Endothelial cell of umbilical vein (primary cell): ENCODE measurements around the gene CPNE8. TPM values are rescaled to one million over a fixed set of nuclear protein-coding genes. Genes with fewer than 3 reads are reported as not detected.
A peak's percentile ranks its signal among the peaks of the same experiment; 100 is the strongest.

Experiments used
- BruUV-seq: library from RNA; stranded (reverse); fragments of 400-500 nt; replicated peaks from 2 replicates; lab custom pipeline; 2021; lab: Mats Ljungman, UMichigan
- CTCF ChIA-PET: fragments of 300-600, 350-600 bp; sonication (Branson Sonifier 250); formaldehyde crosslinking; loops from one replicate; lab custom pipeline; 2021; ENCODE audit warnings: antibody characterized with exemption, inconsistent platforms; lab: Charles Lee
- POLR2A ChIA-PET: fragments of 300-600, 350-600 bp; sonication (Branson Sonifier 250); formaldehyde crosslinking; loops from one replicate; lab custom pipeline; 2021; ENCODE audit warnings: antibody characterized with exemption, inconsistent platforms; lab: Charles Lee
- DNase-seq: peaks from one replicate; pipeline ENCODE4 v3.0.0-alpha.2; 2011; ENCODE audit warnings: low read depth, low spot score
- FAIRE-seq: peaks from 2 replicates; lab custom pipeline; 2011; peaks lifted over from hg19 to GRCh38; lab: Jason Lieb, UNC
- H2AFZ ChIP-seq: 2 replicates; pipeline ENCODE4 v1.6.0; 2012; ENCODE audit warnings: low read depth, low read length, control low read depth, inconsistent platforms
- H3K27ac ChIP-seq: 2 replicates; pipeline ENCODE4 v1.5.1; 2011; ENCODE audit warnings: low read depth, mild to moderate bottlenecking, control low read depth, low read length, moderate library complexity; ENCODE audit not compliant: insufficient read depth
- H3K27me3 ChIP-seq, 2 experiments: 2 replicates each; pipeline versions ENCODE4 v1.6.0 to v1.6.1; 2011; ENCODE audit warnings: low read length in 2 of 2, mixed read lengths in 1 of 2; ENCODE audit not compliant: control insufficient read depth in 2 of 2, insufficient read depth in 2 of 2
- H3K36me3 ChIP-seq, 2 experiments: 2 replicates in 1 of 2; 3 replicates in 1 of 2; pipeline ENCODE4 v1.5.1; 2011; ENCODE audit warnings: low read length in 2 of 2, mild to moderate bottlenecking in 1 of 2, moderate library complexity in 1 of 2; ENCODE audit not compliant: control insufficient read depth in 2 of 2, insufficient read depth in 2 of 2; ENCODE audit errors: extremely low read depth in 1 of 2
- H3K4me1 ChIP-seq: 3 replicates; pipeline ENCODE4 v1.5.1; 2011; ENCODE audit warnings: mild to moderate bottlenecking, low read length; ENCODE audit not compliant: control insufficient read depth, insufficient read depth; ENCODE audit errors: extremely low read depth
- H3K4me2 ChIP-seq: 2 replicates; pipeline ENCODE4 v1.6.1; 2011; ENCODE audit warnings: low read length, control low read depth, mixed read lengths; ENCODE audit not compliant: insufficient read depth
- H3K4me3 ChIP-seq, 3 experiments: fragments of 200-600 bp in 1 of 3; sonication (generic), shearing (Covaris generic) in 1 of 3; replicated peaks in 1 of 3; 2 replicates each; pipeline ENCODE4 v1.5.1; 2011 to 2016; ENCODE audit warnings: control low read depth in 3 of 3, low read length in 3 of 3, mild to moderate bottlenecking in 2 of 3, inconsistent platforms in 1 of 3, low read depth in 1 of 3, moderate library complexity in 1 of 3; ENCODE audit not compliant: insufficient read depth in 1 of 3
- H3K79me2 ChIP-seq: 2 replicates; pipeline ENCODE4 v1.6.0; 2012; ENCODE audit warnings: low read length, inconsistent platforms; ENCODE audit not compliant: control insufficient read depth, insufficient read depth
- H3K9ac ChIP-seq: replicated peaks from 2 replicates; pipeline ENCODE3; 2011; ENCODE audit warnings: low read length, control low read depth; ENCODE audit not compliant: insufficient read depth; ENCODE audit errors: extremely low read depth
- H3K9me1 ChIP-seq: replicated peaks from 3 replicates; pipeline ENCODE4 v1.6.0; 2011; ENCODE audit warnings: mild to moderate bottlenecking, low read length; ENCODE audit not compliant: control insufficient read depth, insufficient read depth; ENCODE audit errors: extremely low read depth
- H3K9me3 ChIP-seq: replicated peaks from 2 replicates; pipeline ENCODE4 v1.5.1; 2012; ENCODE audit warnings: low read length, inconsistent platforms; ENCODE audit not compliant: control insufficient read depth, insufficient read depth
- H4K20me1 ChIP-seq: replicated peaks from 2 replicates; pipeline ENCODE3; 2011; ENCODE audit warnings: mild to moderate bottlenecking, low read length; ENCODE audit not compliant: control insufficient read depth, insufficient read depth; ENCODE audit errors: extremely low read depth
- EZH2 ChIP-seq: IDR thresholded peaks from 2 replicates; pipeline ENCODE4 v1.6.1; 2012; ENCODE audit warnings: borderline replicate concordance, low read depth, mild to moderate bottlenecking, moderate library complexity, low read length, inconsistent platforms; ENCODE audit not compliant: severe bottlenecking
- FOS ChIP-seq: IDR thresholded peaks from 2 replicates; pipeline ENCODE4 v1.6.1; 2011; ENCODE audit warnings: mild to moderate bottlenecking, low read length, moderate library complexity, borderline replicate concordance; ENCODE audit not compliant: insufficient read depth
- GATA2 ChIP-seq: IDR thresholded peaks from 2 replicates; pipeline ENCODE4 v1.7.0; 2011; ENCODE audit warnings: low read depth, mild to moderate bottlenecking, moderate library complexity, mixed read lengths, low read length; ENCODE audit not compliant: insufficient read length, insufficient read depth
- JUN ChIP-seq: IDR thresholded peaks from 2 replicates; pipeline ENCODE4 v1.6.1; 2011; ENCODE audit warnings: borderline replicate concordance, low read depth; ENCODE audit not compliant: insufficient read length, insufficient read depth
- MAX ChIP-seq: IDR thresholded peaks from 2 replicates; pipeline ENCODE4 v1.6.1; 2011; ENCODE audit not compliant: insufficient read depth, insufficient read length
- MYC ChIP-seq: IDR thresholded peaks from one replicate; pipeline ENCODE4 v1.6.1; 2011; ENCODE audit warnings: mild to moderate bottlenecking, low read depth, low read length
- POLR2A ChIP-seq: IDR thresholded peaks from 2 replicates; pipeline ENCODE4 v1.6.1; 2012; ENCODE audit warnings: low read depth, mild to moderate bottlenecking, control low read depth, low read length
- dilution Hi-C: fragments of 300-500 bp; cut with MboI; formaldehyde crosslinking; loops from one replicate; pipeline ENCODE4 v1.15.0; 2019; ENCODE audit warnings: low sequenced_read_pairs; ENCODE audit not compliant: extremely low pct_ligation_motif_present
- intact Hi-C: fragments of 100-400 bp; cut with micrococcal nuclease; formaldehyde crosslinking; loops from one replicate; pipeline ENCODE4 v1.10.0; 2022
- polyA plus RNA-seq, 4 experiments: library from polyadenylated mRNA; depleted of rRNA in 3 of 4; stranded (reverse) in 3 of 4; unstranded in 1 of 4; fragments of >200 nt; gene quantifications; 2 replicates each; pipeline versions ENCODE4 v1.2.1 to v1.2.3, GENCODE V29; 2011 to 2012; ENCODE audit warnings: missing spikeins in 1 of 4
- total RNA-seq: library from RNA; stranded (reverse); gene quantifications from 2 replicates; pipeline ENCODE4 v1.2.3, GENCODE V29; 2021
- TF ChIP-seq, protein P1 (sequence below), 2 donors: IDR thresholded peaks; 1 replicate in 1 of 2; 2 replicates in 1 of 2; pipeline ENCODE4 v1.5.1; 2011; ENCODE audit warnings: low read length in 2 of 2, mild to moderate bottlenecking in 2 of 2, moderate library complexity in 2 of 2, control low read depth in 1 of 2, inconsistent platforms in 1 of 2, low read depth in 1 of 2; ENCODE audit not compliant: insufficient read depth in 1 of 2; ENCODE audit errors: extremely low read depth in 1 of 2

Gene CPNE8
- total and polyA plus RNA-seq, 2 donors (not counting 3 experiments of a cell fraction or from before 2014, with no cell fraction given), result 4.4 to 13.7 TPM

GRCh38 chr12:38934686-38935085, 29.3 kb upstream of the CPNE8 start:
- H3K4me3 ChIP-seq, result no peak overlapping the region
- no peaks in the 10 kb centered on the region for H3K4me1 ChIP-seq
- no peak overlapping the region for H3K4me2 ChIP-seq
- dilution Hi-C loops (no loop called here), intact Hi-C loops (no loop called here)
- no peaks in the 10 kb centered on the region for H3K9me1 ChIP-seq
- no peaks in the 10 kb centered on the region for H3K79me2 ChIP-seq
- no peaks in the 10 kb centered on the region for H4K20me1 ChIP-seq
- DNase-seq (no peak), FAIRE-seq (no peak)
- no peak overlapping the region for H3K27ac ChIP-seq
- no peak overlapping the region for H2AFZ ChIP-seq
- TF ChIP-seq POLR2A (no peak), FOS (peak; percentile 41), JUN (no peak), EZH2 (no peak), MYC (no peak), MAX (no peak), GATA2 (no peak)
- TF ChIP-seq, protein P1, sequence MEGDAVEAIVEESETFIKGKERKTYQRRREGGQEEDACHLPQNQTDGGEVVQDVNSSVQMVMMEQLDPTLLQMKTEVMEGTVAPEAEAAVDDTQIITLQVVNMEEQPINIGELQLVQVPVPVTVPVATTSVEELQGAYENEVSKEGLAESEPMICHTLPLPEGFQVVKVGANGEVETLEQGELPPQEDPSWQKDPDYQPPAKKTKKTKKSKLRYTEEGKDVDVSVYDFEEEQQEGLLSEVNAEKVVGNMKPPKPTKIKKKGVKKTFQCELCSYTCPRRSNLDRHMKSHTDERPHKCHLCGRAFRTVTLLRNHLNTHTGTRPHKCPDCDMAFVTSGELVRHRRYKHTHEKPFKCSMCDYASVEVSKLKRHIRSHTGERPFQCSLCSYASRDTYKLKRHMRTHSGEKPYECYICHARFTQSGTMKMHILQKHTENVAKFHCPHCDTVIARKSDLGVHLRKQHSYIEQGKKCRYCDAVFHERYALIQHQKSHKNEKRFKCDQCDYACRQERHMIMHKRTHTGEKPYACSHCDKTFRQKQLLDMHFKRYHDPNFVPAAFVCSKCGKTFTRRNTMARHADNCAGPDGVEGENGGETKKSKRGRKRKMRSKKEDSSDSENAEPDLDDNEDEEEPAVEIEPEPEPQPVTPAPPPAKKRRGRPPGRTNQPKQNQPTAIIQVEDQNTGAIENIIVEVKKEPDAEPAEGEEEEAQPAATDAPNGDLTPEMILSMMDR (IDR thresholded peaks at IDR 0.05; ENCODE audit: extremely low read depth in 1 of 2, insufficient read depth in 1 of 2, low read depth in 1 of 2, low read length in 2 of 2), result no peak
- no peaks in the 10 kb centered on the region for H3K9me3 ChIP-seq
- ChIA-PET POLR2A (no interaction called here), CTCF (no interaction called here)
- no peaks in the 10 kb centered on the region for H3K27me3 ChIP-seq
- no peaks in the 10 kb centered on the region for H3K36me3 ChIP-seq
- BruUV-seq, result no TSS peak
- H3K9ac ChIP-seq, result no peak overlapping the region
